HUES48 (cell line): Measurements from ENCODE around the gene PRAMEF1.
"Not testable (repeated sequence)": the region's sequence is repeated elsewhere in the genome, so short reads cannot be mapped to it uniquely, and the experiment has no call there.

Experiments
- H3K27ac ChIP-seq: one replicate; pipeline ENCODE4 v1.7.0; 2013; ENCODE audit warnings: low read depth, low read length, inconsistent platforms
- H3K27me3 ChIP-seq: 2 replicates; pipeline ENCODE4 v1.6.1; 2013; ENCODE audit warnings: mild to moderate bottlenecking, low read length; ENCODE audit not compliant: control insufficient read depth, insufficient read depth
- H3K36me3 ChIP-seq: 2 replicates; pipeline ENCODE4 v1.6.1; 2013; ENCODE audit warnings: low read length; ENCODE audit not compliant: control insufficient read depth, insufficient read depth
- H3K4me1 ChIP-seq: 2 replicates; pipeline ENCODE4 v1.6.1; 2013; ENCODE audit warnings: mild to moderate bottlenecking, low read length; ENCODE audit not compliant: control insufficient read depth, insufficient read depth
- H3K4me3 ChIP-seq: 2 replicates; pipeline ENCODE4 v1.5.1; 2013; ENCODE audit warnings: mild to moderate bottlenecking, low read depth, low read length
- H3K9ac ChIP-seq: 2 replicates; pipeline ENCODE4 v1.6.1; 2013; ENCODE audit warnings: mild to moderate bottlenecking, low read depth, low read length, moderate library complexity
- H3K9me3 ChIP-seq: 2 replicates; pipeline ENCODE4 v1.6.1; 2013; ENCODE audit warnings: low read length; ENCODE audit not compliant: control insufficient read depth, insufficient read depth

PRAMEF1 gene

DNA sequence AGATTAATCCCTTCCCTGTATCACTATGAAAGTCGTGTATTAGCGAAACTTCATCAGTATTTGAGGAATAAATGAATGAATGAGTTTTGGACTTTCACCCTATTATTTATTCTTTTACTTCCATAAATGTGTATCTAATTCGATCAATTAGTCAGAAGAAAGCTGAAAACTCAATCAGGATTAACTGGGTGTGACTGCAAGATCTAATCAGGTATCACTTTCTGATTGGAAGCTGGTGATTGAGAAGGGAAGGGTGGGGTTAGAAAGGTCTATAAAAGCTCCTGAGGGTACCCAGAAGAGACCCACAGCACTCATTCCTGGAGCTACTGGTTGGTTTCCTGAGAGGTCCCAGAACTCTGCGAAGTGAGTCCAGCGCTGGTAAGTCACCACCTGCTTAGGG is at the start of gene PRAMEF1:
TSS of gene PRAMEF1 (plus strand) at position 301 of the 400 bp plus-strand sequence. CDS start 1,831 bp downstream, outside the sequence.
- not testable (repeated sequence) for H3K27me3 ChIP-seq, H3K27ac ChIP-seq, H3K9me3 ChIP-seq, H3K9ac ChIP-seq, H3K36me3 ChIP-seq, H3K4me3 ChIP-seq, H3K4me1 ChIP-seq

- Histone ChIP-seq H3K9me3 (no peaks in the 10 kb centered on the region), H3K36me3 (no peaks in the 10 kb centered on the region), H3K4me3 (no peak overlapping the region), H3K27me3 (no peaks in the 10 kb centered on the region), H3K4me1 (no peaks in the 10 kb centered on the region), H3K9ac (no peak overlapping the region), H3K27ac (no peak overlapping the region)
These were observed 49.3 kb upstream of the PRAMEF1 start for GRCh38 chr1:12741946-12742345.

- no peak overlapping the region for H3K27ac ChIP-seq
- no peaks in the 10 kb centered on the region for H3K36me3 ChIP-seq
- H3K4me1 ChIP-seq: no peaks in the 10 kb centered on the region
- H3K9ac ChIP-seq: no peak overlapping the region
- no peaks in the 10 kb centered on the region for H3K9me3 ChIP-seq
- H3K27me3 ChIP-seq: no peaks in the 10 kb centered on the region
- no peak overlapping the region for H3K4me3 ChIP-seq
These were observed 45.8 kb upstream of the PRAMEF1 start for GRCh38 chr1:12745126-12745991.

DNA sequence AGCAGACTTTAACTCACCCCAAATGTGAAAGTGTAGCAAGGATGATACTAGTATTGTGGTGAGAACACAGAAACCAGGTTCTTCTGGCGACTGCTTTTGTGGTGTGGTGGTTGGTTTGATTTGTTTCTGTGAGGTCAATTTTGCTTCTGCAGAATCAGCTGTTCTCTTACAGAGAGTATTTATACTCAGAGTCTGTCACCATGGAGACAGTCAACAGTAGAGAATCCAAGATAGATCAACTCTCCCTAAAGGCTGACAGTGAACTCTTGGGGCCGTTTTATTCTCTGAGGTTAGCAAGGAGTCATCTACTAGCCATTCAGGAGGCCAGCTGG is 45.2 kb upstream of the PRAMEF1 start, which contains the start of gene CFAP107:
TSS of gene CFAP107 (plus strand) at position 209 of the 332 bp plus-strand sequence. CDS start 231 bp downstream, outside the sequence.
- H3K27ac ChIP-seq: no peak within 1 kb of the TSS

GRCh38 chr1:12748778-12749355 is 42.3 kb upstream of the PRAMEF1 start:
- no peak overlapping the region for H3K4me3 ChIP-seq
- H3K9ac ChIP-seq: no peak overlapping the region
- no peaks in the 10 kb centered on the region for H3K27me3 ChIP-seq
- no peaks in the 10 kb centered on the region for H3K36me3 ChIP-seq
- H3K9me3 ChIP-seq: no peaks in the 10 kb centered on the region
- no peak overlapping the region for H3K27ac ChIP-seq
- no peaks in the 10 kb centered on the region for H3K4me1 ChIP-seq

More for the DNA sequence above, 45.2 kb upstream of the PRAMEF1 start, which contains the start of gene CFAP107:
- Histone ChIP-seq H3K9ac (no peak within 1 kb of the TSS), H3K4me1 (no peaks in the 10 kb centered on the region), H3K36me3 (no peaks in the 10 kb centered on the region), H3K27me3 (no peaks in the 10 kb centered on the region), H3K4me3 (no peak within 1 kb of the TSS), H3K9me3 (no peaks in the 10 kb centered on the region)

DNA sequence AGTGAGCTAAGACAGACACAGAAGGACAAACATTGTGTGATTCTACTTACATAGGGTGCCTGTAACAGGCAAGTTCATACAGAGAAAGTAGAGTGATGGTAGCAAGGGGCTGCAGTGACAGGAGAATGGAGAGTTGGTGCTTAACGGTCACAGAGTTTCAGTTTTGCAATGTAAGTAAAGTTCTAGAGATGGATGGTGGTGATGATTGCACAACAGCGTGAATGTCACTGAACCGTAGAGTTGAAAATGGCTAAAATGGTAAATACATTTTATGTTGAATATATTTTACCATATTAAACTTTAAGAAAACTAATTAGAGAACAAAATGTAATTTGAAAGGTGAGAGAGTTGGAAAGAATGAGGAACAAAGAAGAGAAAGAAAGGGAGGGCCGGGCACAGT is 36.5 kb upstream of the PRAMEF1 start:
- Histone ChIP-seq H3K27me3 (no peaks in the 10 kb centered on the region), H3K27ac (no peak overlapping the region), H3K9ac (no peak overlapping the region), H3K36me3 (no peaks in the 10 kb centered on the region), H3K4me3 (no peak overlapping the region), H3K4me1 (no peaks in the 10 kb centered on the region; the same call in 1 of the 2 replicates), H3K9me3 (no peaks in the 10 kb centered on the region)

DNA sequence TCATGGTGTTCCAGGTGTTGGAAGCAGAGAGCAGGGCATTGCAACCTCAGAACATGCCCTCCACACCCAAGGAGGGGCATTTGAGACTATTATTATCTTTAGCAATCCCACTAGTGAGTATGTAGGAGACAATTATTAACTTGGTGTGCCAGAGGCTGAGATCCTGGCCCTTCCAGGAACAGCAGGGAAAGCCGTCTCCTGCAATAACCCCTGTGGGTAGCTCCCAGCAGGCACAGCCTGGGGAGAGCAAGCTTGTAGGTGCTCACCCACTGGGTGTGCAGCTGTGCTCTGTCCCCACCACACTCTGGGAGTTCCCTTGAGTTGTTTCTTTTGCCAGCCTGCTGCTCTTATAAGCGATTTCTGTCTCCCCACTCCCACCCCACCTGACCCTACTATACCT is 34.9 kb upstream of the PRAMEF1 start:
- no peak overlapping the region for H3K27ac ChIP-seq
- H3K27me3 ChIP-seq: no peaks in the 10 kb centered on the region
- no peaks in the 10 kb centered on the region for H3K36me3 ChIP-seq
- H3K9me3 ChIP-seq: no peaks in the 10 kb centered on the region
- H3K4me1 ChIP-seq: no peaks in the 10 kb centered on the region; the same call in 1 of the 2 replicates
- no peak overlapping the region for H3K4me3 ChIP-seq
- H3K9ac ChIP-seq: no peak overlapping the region

GRCh38 chr1:12756768-12757413 is 34.3 kb upstream of the PRAMEF1 start:
- Histone ChIP-seq H3K4me1 (no peaks in the 10 kb centered on the region; the same call in 1 of the 2 replicates), H3K27ac (no peak overlapping the region), H3K9me3 (no peaks in the 10 kb centered on the region), H3K27me3 (no peaks in the 10 kb centered on the region), H3K36me3 (no peaks in the 10 kb centered on the region), H3K4me3 (no peak overlapping the region), H3K9ac (no peak overlapping the region)

DNA sequence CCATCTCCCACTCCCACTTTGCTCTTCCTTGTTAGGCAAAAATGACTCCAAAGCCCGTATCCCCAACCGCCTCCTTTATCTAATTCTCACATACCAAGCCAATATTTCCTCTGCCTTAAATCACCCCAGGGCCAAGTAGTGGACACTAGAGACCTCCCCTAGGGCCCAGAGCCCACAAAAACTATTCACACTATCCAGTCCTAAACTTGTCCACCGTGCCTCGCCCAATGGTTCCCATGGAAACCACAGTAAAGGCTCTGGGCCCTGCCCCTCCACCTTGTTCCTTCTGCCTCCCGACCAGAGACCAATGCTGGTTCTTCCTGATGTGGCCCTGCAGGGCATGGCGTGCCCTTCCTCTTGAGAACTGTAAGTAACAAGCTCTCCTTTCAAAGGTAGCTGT is 33.4 kb upstream of the PRAMEF1 start:
- Histone ChIP-seq H3K27me3 (no peaks in the 10 kb centered on the region), H3K4me1 (no peaks in the 10 kb centered on the region; the same call in 1 of the 2 replicates), H3K27ac (no peak overlapping the region), H3K9me3 (no peaks in the 10 kb centered on the region), H3K36me3 (no peaks in the 10 kb centered on the region), H3K4me3 (no peak overlapping the region), H3K9ac (no peak overlapping the region)

DNA sequence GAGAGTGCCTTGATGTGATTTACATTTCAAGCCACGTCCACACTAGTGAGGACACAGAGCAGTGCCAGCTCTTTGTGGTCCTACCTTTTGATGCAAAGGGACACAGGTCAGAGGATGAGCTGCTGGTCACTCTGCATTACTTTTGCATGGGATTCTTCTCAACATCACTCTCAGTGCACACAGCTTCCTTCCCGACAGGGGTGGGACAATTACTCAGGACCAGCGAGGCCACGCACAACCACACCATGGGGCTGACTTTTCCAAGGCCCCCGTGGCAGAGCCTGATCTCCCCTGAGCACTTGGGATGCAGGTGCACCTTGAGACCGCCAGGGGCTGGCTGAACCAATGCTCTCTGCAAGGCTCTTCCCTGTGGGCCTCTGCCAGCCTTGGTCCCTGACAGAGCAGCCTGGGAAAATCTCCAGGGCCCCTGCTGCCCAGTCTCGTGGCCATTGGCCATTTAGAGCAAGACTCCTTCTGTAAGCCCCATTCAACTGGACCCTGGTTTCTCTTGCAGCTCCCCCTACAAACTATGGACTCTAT is 30.9 kb upstream of the PRAMEF1 start:
- H3K4me1 ChIP-seq: no peaks in the 10 kb centered on the region; the same call in 1 of the 2 replicates
- H3K27ac ChIP-seq: no peak overlapping the region
- H3K36me3 ChIP-seq: no peaks in the 10 kb centered on the region
- H3K9me3 ChIP-seq: no peaks in the 10 kb centered on the region
- no peak overlapping the region for H3K9ac ChIP-seq
- H3K27me3 ChIP-seq: no peaks in the 10 kb centered on the region
- H3K4me3 ChIP-seq: no peak overlapping the region
